K562 (cell line): Measurements from ENCODE around the gene EPHB2. TPM values are rescaled to one million over a fixed set of nuclear protein-coding genes. Genes with fewer than 3 reads are reported as not detected.

Experiments
- ATAC-seq: fragments of 200-7000 bp; cut with Tn5 transposase; 3 replicates; pipeline ENCODE4 v1.9.1; 2020; ENCODE audit warnings: moderate library complexity
- BruUV-seq: library from RNA; stranded (reverse); fragments of 400-500 nt; replicated peaks from 2 replicates; lab custom pipeline; 2021; lab: Mats Ljungman, UMichigan
- CTCF ChIA-PET: fragments of 300-600 bp; formaldehyde crosslinking; extraction: SDS; loops from one replicate; lab custom pipeline; 2021; ENCODE audit warnings: low intra/inter-chr PET ratio; lab: Yijun Ruan, JAX
- POLR2A ChIA-PET: fragments of 300-600, 350-650 bp; sonication (Branson Sonifier 250); formaldehyde crosslinking; extraction: SDS; loops from one replicate; lab custom pipeline; 2021; ENCODE audit warnings: antibody characterized with exemption, inconsistent platforms; lab: Yijun Ruan, JAX
- DNase-seq, 4 experiments: peaks; one replicate each; pipeline versions ENCODE4 v3.0.0 to v3.0.0-alpha.2; 2011 to 2018; ENCODE audit warnings: low spot score in 3 of 4, mixed read lengths in 3 of 4; ENCODE audit errors: extremely low read depth in 1 of 4
- FAIRE-seq: peaks from 2 replicates; lab custom pipeline; 2011; peaks lifted over from hg19 to GRCh38; lab: Jason Lieb, UNC
- H2AFZ ChIP-seq: 2 replicates; pipeline ENCODE4 v1.6.0; 2011; ENCODE audit warnings: low read depth, low read length, control low read depth, inconsistent platforms
- H3K27ac ChIP-seq: fragments of 200-600 bp; 3 replicates; pipeline ENCODE4 v1.8.0; 2011; ENCODE audit warnings: low read depth, mild to moderate bottlenecking, control low read depth, inconsistent platforms, low read length, moderate library complexity, mixed read lengths; ENCODE audit errors: extremely low read depth
- H3K27me3 ChIP-seq, 2 experiments: fragments of 300-600 bp in 1 of 2; 2 replicates in 1 of 2; 3 replicates in 1 of 2; pipeline versions ENCODE4 v1.6.0 to v1.8.0; 2011; ENCODE audit warnings: inconsistent platforms in 2 of 2, low read length in 2 of 2, mild to moderate bottlenecking in 1 of 2, mixed read lengths in 1 of 2, moderate library complexity in 1 of 2; ENCODE audit not compliant: control insufficient read depth in 2 of 2, insufficient read depth in 2 of 2
- H3K36me3 ChIP-seq: fragments of 300-600 bp; 3 replicates; pipeline ENCODE4 v1.8.0; 2011; ENCODE audit warnings: mild to moderate bottlenecking, low read length, inconsistent platforms; ENCODE audit not compliant: control insufficient read depth, insufficient read depth
- H3K4me1 ChIP-seq, 2 experiments: fragments of 200-600 bp in 1 of 2; replicated peaks in 1 of 2; 2 replicates in 1 of 2; 3 replicates in 1 of 2; pipeline versions ENCODE4 v1.5.1 to v1.8.0; 2011; ENCODE audit warnings: inconsistent platforms in 2 of 2, low read length in 2 of 2, mild to moderate bottlenecking in 1 of 2, mixed read lengths in 1 of 2, moderate library complexity in 1 of 2; ENCODE audit not compliant: control insufficient read depth in 2 of 2, insufficient read depth in 2 of 2
- H3K4me2 ChIP-seq: 2 replicates; pipeline ENCODE4 v1.6.1; 2011; ENCODE audit warnings: low read length, control low read depth, inconsistent platforms, mixed read lengths; ENCODE audit not compliant: insufficient read depth
- H3K4me3 ChIP-seq: fragments of 200-600 bp; sonication (generic), shearing (Covaris generic); 2 replicates; pipeline ENCODE4 v1.5.1; 2016; ENCODE audit warnings: control low read depth, inconsistent platforms
- H3K79me2 ChIP-seq: fragments of 200-600 bp; 3 replicates; pipeline ENCODE4 v1.8.0; 2011; ENCODE audit warnings: low read length, inconsistent platforms; ENCODE audit not compliant: control insufficient read depth, insufficient read depth
- H3K9ac ChIP-seq, 2 experiments: 2 replicates each; pipeline versions ENCODE4 v1.6.0 to v1.6.1; 2011; ENCODE audit warnings: low read depth in 2 of 2, low read length in 2 of 2, control low read depth in 1 of 2, inconsistent platforms in 1 of 2, mild to moderate bottlenecking in 1 of 2, mixed read lengths in 1 of 2; ENCODE audit not compliant: insufficient read depth in 1 of 2
- H3K9me1 ChIP-seq: one replicate; pipeline ENCODE4 v1.6.0; 2011; ENCODE audit warnings: inconsistent platforms, mild to moderate bottlenecking, low read length, moderate library complexity; ENCODE audit not compliant: control insufficient read depth, insufficient read depth
- H3K9me3 ChIP-seq: replicated peaks from 2 replicates; pipeline ENCODE4 v1.5.1; 2011; ENCODE audit warnings: low read depth, low read length, inconsistent platforms; ENCODE audit not compliant: control insufficient read depth, insufficient read depth
- H4K20me1 ChIP-seq: replicated peaks from 2 replicates; pipeline ENCODE4 v1.6.1; 2011; ENCODE audit warnings: low read length, inconsistent platforms, mixed read lengths; ENCODE audit not compliant: control insufficient read depth, insufficient read depth
- BCOR ChIP-seq: fragments of 450-650 bp; IDR thresholded peaks from 2 replicates; pipeline ENCODE4 v1.6.1; 2016
- RBM25 ChIP-seq: fragments of 200-400 bp; formaldehyde crosslinking; IDR thresholded peaks from 2 replicates; pipeline ENCODE4 v1.6.1; 2018; ENCODE audit warnings: low read length, low read depth, moderate library complexity; ENCODE audit not compliant: severe bottlenecking
- ZFP36 ChIP-seq: fragments of 150-350 bp; IDR thresholded peaks from 2 replicates; pipeline ENCODE4 v1.6.1; 2018; ENCODE audit warnings: low read length, low read depth; ENCODE audit not compliant: partially characterized antibody
- WGBS: fragments of 100-300 bp; shearing (Covaris generic); methylation state at CpG from one replicate; pipeline ENCODE4 v1.1.6; 2016; ENCODE audit warnings: low coverage, mixed read lengths; ENCODE audit not compliant: insufficient coverage; ENCODE audit errors: missing lambda C conversion rate; 5-methylcytosine and 5-hydroxymethylcytosine counted together
- in situ Hi-C: fragments of 300-500 bp; cut with MboI; formaldehyde crosslinking; loops from 4 replicates; pipeline ENCODE4 v1.15.0; 2018; ENCODE audit warnings: inconsistent platforms, mixed read lengths
- intact Hi-C: fragments of 100-400 bp; cut with micrococcal nuclease; formaldehyde crosslinking; loops from 2 replicates; pipeline ENCODE4 v1.14.2; 2022
- polyA plus RNA-seq, 8 experiments: library from polyadenylated mRNA; depleted of rRNA in 4 of 8; stranded (reverse) in 5 of 8; unstranded in 3 of 8; fragments of >200 nt; fragmentation: Nextera tagmentation in 2 of 8; fragmentation: Illumina TruSeq in 1 of 8; extraction: Ambion mirVana in 2 of 8; extraction: Trizol in 1 of 8; gene quantifications; 2 replicates each; pipeline versions ENCODE4 v1.2.1 to v1.2.3, GENCODE V29; 2011 to 2014; ENCODE audit warnings: inconsistent platforms in 1 of 8, missing spikeins in 1 of 8
- total RNA-seq, 7 experiments: library from RNA; depleted of rRNA in 6 of 7; stranded (reverse); fragments of >200 nt in 6 of 7; fragmentation: Illumina TruSeq in 2 of 7; extraction: Trizol in 2 of 7; gene quantifications; 2 replicates each; pipeline versions ENCODE4 v1.2.1 to v1.2.3, GENCODE V29; 2011 to 2021; ENCODE audit warnings: low replicate concordance in 1 of 7
- TF ChIP-seq, protein P1 (sequence below): fragments of 450-650 bp; IDR thresholded peaks from 2 replicates; pipeline ENCODE4 v1.6.1; 2018; ENCODE audit warnings: mild to moderate bottlenecking, low read depth; ENCODE audit not compliant: partially characterized antibody

The EPHB2 gene
- total and polyA plus RNA-seq, 9 of the 15 experiments (the other 6 are each of a cell fraction or from before 2014, with no cell fraction given), result not detected

DNA sequence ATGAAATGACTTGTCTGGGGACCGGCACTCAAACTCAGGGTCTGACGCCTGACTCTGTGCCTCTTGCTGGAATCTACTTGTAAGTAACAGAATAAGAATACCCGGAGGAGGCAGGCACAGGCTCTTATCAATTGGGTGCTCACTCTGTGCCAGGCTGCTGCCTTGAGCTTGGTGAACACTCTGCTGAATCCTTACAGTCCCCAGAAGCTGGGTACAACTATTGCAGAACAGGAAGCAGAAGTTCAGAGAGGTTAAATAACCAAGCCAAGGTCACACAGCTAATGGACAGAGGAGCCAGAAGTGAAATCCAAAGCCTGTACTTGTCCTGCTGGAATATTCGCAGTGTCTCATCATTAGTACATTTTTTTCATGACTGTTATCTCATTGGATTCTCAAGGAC, 86.0 kb downstream of the EPHB2 start:
- Histone ChIP-seq H2AFZ (no peak overlapping the region), H3K4me1 (peaks cover 0 to 4% of the 10 kb centered on the region in 2 experiments; a peak in 2 of 5 replicates), H3K4me3 (no peak overlapping the region), H3K79me2 (no peaks in the 10 kb centered on the region), H3K27me3 (peaks cover 21 to 66% of the 10 kb centered on the region in 2 experiments; a peak in 4 of 5 replicates), H3K9ac (no peak overlapping the region), H3K9me3 (no peaks in the 10 kb centered on the region), H3K36me3 (no peaks in the 10 kb centered on the region), H3K9me1 (no peaks in the 10 kb centered on the region), H3K27ac (no peak overlapping the region), H4K20me1 (peaks cover 21% of the 10 kb centered on the region; the same call in 1 of the 2 replicates), H3K4me2 (no peak overlapping the region)
- CTCF ChIA-PET, result no interaction called here
- POLR2A ChIA-PET, result interaction anchor here (0.6 to 1.7 kb wide), 5 partner anchors 9 to 68 kb away, joined by 3 to 5 read pairs (median 4); no protein-coding TSS in a partner anchor
- in situ Hi-C loops (no loop called here), intact Hi-C loops (no loop called here)
- ATAC-seq (no peak), DNase-seq (no peak), FAIRE-seq (no peak)
- whole genome bisulfite sequencing, result 2% methylated on average over 4 of the region's 4 CpGs
- no TSS peak for BruUV-seq
- TF ChIP-seq RBM25 (peak; percentile 84), ZFP36 (peak; percentile 55), BCOR (peak; percentile 71)
- TF ChIP-seq, protein P1, sequence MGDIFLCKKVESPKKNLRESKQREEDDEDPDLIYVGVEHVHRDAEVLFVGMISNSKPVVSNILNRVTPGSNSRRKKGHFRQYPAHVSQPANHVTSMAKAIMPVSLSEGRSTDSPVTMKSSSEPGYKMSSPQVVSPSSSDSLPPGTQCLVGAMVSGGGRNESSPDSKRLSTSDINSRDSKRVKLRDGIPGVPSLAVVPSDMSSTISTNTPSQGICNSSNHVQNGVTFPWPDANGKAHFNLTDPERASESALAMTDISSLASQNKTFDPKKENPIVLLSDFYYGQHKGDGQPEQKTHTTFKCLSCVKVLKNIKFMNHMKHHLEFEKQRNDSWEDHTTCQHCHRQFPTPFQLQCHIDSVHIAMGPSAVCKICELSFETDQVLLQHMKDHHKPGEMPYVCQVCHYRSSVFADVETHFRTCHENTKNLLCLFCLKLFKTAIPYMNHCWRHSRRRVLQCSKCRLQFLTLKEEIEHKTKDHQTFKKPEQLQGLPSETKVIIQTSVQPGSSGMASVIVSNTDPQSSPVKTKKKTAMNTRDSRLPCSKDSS, result no peak
